DLD1 (cell line): ENCODE results near the gene PIN4.
"Not testable (repeated sequence)": the region's sequence is repeated elsewhere in the genome, so short reads cannot be mapped to it uniquely, and the experiment has no call there.

ENCODE experiments used
- in situ Hi-C: cut with HindIII; loops from 2 replicates; pipeline ENCODE4 v1.10.0; 2017; ENCODE audit warnings: low sequenced_read_pairs

PIN4 gene

DNA sequence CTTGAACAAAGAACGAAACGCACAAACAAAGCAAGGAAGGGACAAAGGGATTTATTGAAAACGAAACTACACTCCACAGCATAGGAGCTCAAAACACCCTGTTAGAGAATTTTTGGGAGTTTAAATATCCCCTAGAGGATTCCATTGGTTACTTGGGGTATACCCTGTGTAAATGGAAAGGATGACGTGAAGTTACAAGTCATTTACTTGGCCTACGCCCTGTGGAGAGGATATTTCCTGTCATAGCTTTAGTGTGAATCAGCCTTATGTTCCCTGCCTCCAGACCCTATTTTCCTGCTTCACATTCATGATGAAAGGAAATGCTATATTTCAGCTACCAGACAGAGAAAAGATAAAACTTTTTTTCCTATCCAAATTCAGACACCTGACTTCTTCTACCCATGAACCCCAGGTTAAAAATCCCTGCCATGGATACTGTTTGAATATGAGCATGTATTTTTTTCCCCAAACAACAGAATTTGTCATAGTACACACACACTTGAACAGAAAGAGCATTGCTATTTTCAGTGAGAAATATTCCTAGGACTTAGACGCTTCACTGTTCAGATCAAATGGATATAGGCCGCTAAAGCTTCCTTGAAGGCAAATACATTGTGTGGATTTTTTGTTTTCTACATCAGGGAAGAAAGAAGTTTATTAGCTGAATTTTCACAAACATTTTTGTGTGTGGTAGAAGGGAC, 20.4 kb downstream of the PIN4 start:
- in situ Hi-C loops, result no loop called here

DNA sequence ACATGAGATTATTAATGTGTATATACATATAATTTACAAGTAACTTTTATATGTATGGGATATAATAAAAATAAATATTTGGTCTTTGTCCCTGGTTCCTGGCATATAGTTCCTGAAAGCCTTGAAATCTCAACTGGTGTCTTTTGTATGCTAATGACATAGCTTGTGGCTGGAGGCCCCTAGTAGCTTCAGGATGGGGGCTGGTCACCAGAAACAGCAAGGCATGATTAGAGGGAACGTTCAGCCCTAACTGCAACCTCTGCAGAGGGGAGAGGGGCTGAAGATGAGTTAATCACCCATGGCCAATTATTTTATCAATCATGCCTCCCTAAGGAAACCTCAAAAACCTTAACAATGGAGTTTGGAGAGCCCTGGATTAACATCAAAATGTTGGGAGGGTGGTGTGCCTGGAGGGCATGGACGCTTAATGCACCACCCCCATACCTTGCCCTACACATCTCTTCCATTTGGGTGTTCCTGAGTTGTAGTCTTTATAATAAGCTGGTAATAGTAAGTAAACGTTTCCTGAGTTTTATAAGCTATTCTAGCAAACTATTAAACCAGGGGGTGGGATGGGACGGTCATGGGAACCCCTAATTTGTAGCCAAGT, 21.3 kb downstream of the PIN4 start:
- in situ Hi-C loops, result no loop called here

DNA sequence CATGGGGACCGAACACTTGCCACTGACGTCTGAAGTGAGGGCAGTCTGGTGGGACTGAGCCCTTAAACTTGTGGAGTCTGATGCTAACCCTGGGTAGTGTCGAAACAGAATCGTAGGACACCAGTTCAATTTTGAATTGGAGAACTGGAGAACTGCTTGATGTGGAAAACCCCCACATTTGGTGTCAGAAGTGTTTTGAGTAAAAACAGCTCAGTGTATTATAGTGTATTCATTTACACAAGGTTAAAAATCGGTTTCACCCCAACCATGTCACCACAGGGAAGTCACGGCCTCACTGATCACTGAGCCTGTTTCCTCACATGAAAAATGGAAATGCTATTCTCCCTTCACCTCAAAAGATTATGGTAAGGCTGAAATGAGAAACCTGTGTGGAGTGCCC, 21.9 kb downstream of the PIN4 start:
- in situ Hi-C loops, result no loop called here

DNA sequence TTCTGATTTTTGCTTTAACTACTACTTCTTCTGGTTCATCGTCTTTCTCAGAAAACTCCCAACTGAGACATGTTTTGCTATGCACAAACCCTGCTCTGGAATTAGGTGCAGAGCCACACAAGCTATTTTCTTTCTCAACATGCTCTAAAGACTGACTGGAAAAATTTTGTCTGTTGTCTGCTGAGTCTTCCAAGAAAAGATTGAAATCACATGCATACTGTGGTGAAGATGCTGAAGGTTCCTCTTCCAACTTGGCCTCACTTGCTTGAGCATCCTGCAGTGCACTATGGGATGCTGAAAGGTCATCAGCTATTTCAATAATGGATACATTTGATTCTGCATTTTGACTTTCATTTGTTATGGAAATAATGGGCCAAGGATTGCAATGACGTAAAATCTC, 24.1 kb downstream of the PIN4 start:
- in situ Hi-C loops, result no loop called here

DNA sequence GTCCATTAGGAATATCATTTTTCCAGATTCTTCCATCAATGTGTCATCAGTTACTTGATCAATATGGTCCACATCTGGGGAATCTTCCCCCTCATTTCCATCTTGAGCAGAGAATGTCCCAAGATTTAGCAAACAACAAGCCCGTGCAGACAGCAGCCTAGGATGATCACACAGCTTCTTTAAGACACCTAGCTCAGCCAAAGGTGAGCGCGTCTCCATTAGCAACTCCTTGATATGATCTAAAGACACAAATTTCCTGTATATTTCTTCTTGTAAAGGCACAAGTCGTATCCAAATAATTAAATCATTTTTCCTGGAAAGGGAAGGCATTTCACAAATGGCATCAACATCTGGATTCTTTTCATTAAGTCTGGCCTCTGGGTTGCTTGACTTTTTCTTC, 25.8 kb downstream of the PIN4 start:
- in situ Hi-C loops, result no loop called here

DNA sequence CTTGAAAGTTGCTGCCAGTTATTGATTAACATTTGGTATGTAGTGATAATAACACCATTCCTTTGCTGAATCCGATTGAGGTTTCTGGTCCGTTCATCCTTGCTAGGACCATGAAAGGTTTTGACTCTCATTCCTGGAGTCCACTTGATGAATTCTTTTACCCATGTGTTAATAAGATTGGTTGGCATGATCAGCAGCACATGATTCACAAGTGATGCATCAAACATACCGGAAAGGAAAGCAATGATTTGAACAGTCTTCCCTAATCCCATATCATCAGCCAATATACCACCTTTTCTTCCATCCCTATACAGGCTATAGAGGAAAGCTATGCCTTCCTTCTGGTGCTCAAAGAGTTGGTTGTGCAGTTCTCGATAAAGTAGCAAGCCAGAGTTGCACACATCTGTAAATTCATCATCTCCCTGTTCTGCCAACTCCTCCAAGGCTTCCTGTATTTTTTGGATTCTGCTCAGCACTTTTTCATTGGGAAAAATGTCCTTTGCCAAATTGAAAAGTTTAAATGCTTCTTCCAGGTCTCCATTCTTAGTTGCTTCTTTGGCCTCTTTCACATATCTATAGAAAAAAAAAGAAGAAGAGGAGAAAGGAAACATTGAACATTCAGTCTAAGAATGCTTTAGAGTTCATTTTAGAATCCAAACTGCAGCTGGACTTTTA, 26.7 kb downstream of the PIN4 start:
- in situ Hi-C loops, result no loop called here

DNA sequence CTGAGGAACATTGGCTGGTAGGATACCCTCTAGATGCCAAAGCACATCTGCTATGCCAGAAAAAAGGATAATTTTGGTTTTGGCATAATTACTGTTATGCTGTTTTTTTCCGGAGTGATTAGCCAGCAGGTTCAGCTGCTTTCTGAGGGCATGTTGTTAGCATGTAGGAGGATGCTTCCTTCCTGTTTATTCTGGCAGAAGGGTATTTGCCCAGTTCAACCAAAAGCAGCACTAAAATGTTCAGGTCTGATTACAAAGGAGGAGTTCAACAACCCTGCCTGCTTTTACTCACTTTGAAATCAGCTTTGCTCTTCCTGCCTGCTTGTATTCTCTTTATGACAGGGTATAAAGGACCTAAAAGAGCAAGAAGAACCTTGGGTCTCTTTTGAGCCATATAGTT, 35.4 kb downstream of the PIN4 start:
- in situ Hi-C loops, result no loop called here

DNA sequence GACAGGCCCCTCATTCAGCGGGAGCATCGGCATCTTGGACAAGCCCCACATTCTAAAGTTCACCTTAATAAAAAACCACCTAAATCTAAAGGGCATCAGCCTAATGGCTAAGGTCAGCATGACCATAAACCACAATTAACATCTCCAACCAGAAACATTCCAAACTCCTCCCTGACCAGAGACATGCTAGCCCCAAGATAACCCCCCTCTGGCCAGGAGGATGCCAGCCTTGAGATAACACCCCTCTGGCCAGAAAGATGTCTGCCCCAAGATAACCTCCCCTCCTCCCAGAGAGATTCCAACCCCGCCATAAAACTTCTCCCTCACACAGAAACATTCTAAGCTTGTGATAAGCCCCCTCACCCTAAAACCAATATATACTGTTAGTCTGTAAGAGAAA, 38.8 kb downstream of the PIN4 start:
- in situ Hi-C loops, result not testable (repeated sequence)

DNA sequence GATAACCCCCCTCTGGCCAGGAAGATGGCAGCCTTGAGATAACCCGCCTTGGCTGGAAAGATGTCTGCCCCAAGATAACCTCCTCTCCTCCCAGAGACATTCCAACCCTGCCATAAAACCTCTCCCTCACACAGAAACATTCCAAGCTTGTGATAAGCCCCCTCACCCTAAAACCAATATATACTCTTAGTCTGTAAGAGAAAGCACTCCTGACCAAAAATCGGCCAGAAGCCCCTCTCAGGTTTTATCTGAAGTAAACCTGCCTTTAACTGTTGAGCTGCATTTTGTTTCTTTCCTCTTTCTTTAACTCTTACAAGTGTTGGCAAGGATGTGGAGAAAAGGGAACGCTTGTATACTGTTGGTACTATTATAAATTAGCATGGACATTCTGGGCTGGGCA, 48.7 kb downstream of the PIN4 start:
- in situ Hi-C loops, result no loop called here

DNA sequence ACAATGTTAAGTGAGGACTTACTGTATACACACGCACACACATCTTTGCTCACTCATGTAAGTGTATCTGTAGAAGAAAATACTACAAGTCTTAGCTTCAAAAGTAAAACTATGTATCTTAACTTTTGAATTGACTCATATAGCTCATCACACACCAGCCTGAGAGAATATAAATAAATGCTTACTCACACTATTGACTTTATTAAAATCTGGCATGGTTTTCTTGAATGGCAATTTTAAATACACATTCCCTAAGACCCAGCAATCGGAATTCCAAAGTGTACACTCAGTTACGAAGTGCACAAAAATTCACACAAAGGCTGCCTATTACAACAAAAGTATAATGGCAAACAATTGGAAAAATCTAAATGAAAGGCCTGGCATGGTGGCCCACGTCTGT, 55.3 kb downstream of the PIN4 start:
- in situ Hi-C loops, result no loop called here

DNA sequence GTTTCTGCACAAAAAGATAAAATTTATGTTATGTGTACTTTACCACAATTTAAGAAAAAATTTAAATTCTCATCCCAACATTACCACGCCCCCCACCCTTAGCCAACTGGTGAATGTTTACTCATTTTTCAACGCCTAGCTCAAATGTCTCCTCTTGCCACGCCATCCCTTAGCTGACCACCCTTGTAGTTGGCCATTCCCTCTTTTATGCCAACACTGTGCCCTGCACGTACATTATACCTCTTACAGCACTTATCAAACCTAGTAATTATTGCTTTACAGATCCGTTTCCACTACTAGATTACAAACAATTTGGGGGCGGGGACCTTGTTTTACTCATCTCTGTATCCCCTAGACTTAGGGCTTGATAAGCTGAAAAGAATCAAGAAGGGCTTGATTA, 56.6 kb downstream of the PIN4 start:
- in situ Hi-C loops, result no loop called here

DNA sequence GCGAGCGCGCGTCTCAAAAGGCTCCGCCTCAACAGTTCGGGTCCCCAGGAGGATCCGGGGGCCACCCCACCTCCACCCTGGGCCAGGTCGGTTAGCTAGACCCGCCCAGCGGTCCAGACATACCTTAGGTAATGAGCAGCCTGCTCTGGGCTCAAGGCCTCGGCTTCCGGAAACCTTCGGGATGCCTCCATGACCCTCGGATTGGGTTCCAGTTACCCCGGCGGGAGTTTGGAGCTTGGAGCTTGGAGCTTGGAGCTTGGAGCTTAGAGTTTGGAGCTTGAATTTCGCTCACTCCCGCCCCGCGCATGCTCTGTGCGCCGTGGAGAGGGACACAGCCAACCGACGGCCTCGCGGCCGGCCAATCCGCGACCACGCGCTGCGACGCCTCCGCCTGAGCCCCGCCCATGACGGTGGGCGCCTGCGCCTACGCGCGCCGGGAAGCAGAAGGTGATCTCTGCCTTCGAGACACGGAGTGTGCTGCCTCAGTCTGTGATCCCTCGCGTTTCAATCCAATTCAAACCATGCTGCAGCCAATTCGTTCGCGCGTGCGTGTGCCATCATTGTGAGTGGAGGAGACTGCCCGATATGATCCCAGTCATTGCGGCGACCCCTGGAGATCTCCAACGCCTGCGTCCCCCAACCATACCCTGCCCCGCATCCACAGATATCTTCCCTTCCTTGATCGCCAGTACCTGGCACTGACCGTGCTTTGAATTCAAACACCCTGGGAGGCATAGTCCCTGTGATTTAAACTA, 57.3 kb downstream of the PIN4 start, which contains the start of gene ERCC6L:
Gene ERCC6L, minus strand, starts transcription at position 307 of the 755 bp plus-strand sequence. Its CDS starts 116 bp downstream, at position 191.
- in situ Hi-C loops, result no loop called here

DNA sequence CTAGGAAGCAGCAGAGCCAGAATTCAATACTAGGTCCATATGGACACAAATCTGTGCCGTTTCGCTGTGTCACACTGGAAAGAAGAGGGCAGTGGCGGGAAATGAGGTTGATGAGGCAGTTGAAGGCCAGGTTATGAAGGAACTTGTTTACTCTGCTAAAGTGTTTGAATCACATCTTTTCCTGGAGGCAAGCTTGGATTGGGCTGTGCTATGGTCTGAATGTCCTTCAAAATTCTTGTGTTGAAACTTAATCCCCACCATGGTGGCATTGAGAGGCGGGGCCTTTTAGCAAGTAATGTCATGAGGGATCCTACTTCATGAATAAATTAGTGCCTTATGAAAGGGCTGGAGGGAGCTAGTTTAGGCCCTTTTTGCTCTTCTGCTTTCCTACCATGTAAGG, 59.4 kb downstream of the PIN4 start:
- in situ Hi-C loops, result no loop called here

DNA sequence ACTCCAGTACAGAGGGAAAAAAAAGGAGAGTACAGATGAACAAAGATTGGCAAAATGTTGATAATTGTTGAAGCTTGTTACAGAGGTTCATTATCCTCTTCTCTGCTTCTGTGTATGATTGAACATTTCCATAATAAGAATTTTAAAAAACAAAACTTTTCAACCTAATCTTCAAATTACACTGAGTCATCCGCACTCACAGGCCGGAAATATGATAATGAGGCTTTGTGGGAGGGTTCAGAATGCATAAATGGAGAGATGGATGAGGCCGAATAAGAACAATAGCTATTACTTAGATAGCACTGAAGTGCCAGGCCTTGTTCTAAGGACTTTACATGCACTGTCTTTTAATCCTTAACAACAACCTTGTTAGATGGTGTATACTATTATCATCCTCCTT, 61.9 kb downstream of the PIN4 start:
- in situ Hi-C loops, result no loop called here

DNA sequence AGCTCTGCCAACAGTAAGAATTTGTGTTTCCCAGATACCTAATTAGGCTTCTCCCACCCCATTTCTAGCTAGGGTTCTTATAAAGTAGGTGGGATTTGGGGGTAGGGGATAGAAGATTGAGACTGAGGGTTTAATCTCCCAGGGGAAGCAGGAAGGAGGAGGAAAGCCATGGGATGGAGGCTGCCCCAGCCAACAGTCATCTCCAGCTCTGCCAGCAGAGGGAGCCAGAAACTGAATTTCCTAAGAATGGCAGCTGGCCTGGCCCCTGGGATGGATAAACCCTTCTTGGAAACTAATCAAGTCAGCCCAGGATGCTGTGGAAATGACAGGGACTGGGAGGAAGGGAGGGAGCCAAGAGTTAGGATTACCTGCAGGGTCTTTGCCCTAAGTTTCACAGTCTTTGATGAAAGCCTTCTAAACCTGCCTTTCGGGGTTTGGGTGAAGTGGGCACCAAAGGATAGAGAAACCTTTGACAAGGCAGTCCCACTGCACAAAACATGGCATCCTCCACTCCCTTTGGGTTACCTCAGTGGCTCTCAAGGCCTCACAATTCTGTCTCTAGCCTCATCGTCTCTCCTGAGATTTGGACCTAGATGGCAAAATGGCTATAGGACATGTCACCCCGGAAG, 64.0 kb downstream of the PIN4 start:
- in situ Hi-C loops, result no loop called here

DNA sequence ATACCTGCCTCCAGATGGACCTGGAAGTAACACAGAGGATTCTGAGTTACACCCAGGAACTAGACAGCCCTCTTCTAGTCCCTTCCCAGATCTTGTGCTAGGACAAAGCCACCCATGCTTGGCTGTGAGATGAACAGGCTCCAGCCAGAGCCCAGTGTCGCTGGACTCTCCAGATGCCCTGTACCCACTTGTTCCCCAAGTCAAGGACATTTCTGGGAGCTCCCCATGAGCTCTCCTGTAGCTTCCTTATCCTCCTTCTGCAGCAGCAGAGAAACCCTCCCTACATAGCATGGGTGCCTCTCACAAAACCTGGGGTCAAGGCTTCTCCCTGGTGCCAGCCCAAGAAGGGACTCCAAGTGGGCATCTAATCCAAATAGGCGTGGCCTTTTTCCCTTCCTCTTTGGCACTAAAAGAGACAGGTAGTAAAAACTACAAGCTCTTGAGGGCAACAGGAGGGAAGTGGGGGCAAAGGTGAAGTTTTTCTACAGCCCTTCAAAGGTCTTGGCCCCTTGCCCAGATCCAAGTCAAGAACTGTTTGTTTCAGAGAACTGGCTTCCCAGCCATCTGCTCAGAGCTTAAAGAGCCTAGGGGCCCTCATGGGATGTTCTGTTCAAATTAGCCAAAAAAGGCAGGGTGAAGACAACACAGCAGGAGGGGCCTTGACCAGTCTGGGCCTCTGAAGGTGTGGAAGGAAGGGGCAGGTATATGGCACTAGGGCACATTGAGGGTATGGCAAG, 65.8 kb downstream of the PIN4 start:
- in situ Hi-C loops, result no loop called here
